GM12891 (cell line): Measurements from ENCODE around the gene SLC9A9.

Source experiments
- POLR2A ChIP-seq: IDR thresholded peaks from 2 replicates; pipeline ENCODE4 v1.6.1; 2011; ENCODE audit warnings: low read depth, low read length, control low read depth
- POLR2AphosphoS5 ChIP-seq: IDR thresholded peaks from 2 replicates; pipeline ENCODE4 v1.6.1; 2011; ENCODE audit warnings: low read depth, low read length, control low read depth
- TAF1 ChIP-seq: IDR thresholded peaks from 2 replicates; pipeline ENCODE4 v1.6.1; 2011; ENCODE audit warnings: low read depth, low read length, control low read depth

DNA sequence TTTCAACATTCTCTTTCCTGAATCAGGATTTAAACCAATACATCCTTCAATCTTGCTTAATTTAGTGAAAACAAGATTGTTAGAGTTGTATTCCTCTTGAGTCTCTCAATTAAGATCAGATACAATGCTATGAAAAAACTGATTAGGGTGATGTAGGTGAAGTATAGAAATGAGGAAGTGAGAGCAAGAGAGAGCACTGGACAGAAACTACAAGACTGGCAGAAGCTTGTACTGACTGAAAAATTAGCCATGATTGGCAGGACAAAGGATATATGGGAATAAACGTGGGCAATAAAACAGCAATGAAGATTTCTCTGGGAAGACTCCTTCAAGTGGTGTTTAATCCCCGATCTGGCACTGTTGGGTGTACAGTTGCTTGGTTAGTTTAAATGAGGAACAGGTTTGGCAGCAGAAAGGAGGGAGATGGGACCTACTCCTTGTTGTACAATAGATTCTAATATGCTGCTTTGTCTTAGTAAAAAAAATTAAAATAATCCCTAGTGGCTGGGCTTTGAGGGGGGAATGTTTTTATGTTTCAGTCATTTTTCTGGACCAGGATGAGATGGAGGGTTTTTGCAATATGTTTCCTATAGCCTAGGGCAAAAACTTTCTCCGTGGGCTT is 252.7 kb downstream of the SLC9A9 start:
- no peak for TF ChIP-seq POLR2A
- no peak for TF ChIP-seq POLR2AphosphoS5
- TF ChIP-seq TAF1 = no peak
